ENCODE data around the gene CFAP46.
"Not testable (repeated sequence)": the region's sequence is repeated elsewhere in the genome, so short reads cannot be mapped to it uniquely, and the experiment has no call there.

Gene CFAP46

DNA sequence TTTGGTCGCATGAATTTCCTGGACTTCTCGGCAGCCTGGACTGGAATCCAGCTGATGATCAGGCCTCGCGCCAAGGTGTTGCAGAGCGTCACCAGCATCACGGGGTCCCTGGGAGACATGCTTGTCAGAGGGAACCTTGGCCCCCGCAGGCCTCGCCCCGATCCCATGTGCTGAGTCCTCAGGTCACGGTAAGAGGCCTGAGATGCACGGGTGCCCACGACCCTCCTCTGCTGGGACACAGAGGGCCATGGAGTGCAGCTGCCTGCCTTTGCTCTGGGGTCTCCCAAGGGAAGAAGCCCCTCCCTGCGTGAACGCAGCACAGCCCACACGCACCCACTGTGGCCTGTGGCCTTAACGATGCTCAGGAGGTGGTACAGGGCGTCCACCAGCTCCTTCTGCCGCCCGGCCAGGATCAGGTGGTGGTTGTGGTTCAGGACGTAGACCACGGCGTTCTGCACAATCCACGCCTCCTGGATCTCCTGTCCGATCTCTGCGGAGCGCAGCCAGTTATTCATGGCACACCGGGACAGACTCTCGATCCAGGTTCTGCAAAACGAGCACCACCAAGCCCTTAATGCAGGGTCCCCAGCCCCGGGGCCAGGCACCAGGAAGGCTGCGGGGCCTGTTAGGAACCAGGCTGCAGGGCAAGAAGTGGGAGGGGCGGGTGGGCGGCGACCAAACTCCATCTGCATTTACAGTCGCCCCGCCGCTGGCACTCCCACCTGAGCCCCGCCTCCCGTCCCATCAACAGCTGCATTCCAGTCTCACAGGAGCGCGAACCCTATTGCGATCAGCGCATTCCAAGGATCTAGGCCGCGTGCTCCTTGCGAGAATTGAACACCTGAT, 29.4 kb downstream of the CFAP46 start:
- no peak for ATAC-seq

DNA sequence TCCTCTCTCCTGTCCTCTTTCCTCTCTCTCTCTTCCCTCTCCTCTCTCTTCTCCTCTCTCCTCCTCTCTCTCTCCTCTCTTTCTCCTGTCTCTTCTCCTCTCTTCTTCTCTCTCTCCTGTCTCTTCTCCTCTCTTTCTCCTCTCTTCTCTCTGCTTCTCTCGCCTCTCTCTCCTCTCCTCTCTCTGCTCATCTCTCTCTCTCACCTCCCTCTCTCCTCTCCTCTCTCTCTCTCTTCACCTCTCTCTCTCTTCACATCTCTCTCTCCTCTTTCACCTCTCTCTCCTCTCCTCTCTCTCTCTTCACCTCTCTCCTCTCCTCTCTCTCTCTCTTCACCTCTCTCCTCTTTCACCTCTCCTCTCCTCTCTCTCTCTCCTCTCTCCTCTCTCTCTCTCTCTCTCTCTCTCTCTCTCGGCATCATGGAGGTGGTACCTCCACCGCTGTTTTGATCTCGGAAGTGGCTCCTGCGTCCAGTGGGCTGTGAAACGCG, 30.1 kb downstream of the CFAP46 start:
- no peak for ATAC-seq

DNA sequence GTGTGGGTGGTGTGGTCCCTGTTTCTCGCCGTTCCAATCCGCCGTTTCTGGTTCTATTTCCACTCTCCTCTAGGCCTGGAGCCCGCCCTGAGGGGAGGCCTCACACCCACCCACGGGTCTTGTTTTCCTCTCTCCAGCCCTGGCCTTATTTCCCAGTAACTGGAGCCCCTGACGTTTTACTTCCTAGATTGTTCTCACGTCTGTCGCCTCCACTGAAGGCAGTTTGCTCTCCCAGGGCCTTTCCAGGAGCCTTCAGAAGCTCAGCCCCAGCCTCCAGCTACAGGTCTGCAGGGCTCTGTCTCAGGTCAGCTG, 30.6 kb downstream of the CFAP46 start:
- ATAC-seq, result no peak

DNA sequence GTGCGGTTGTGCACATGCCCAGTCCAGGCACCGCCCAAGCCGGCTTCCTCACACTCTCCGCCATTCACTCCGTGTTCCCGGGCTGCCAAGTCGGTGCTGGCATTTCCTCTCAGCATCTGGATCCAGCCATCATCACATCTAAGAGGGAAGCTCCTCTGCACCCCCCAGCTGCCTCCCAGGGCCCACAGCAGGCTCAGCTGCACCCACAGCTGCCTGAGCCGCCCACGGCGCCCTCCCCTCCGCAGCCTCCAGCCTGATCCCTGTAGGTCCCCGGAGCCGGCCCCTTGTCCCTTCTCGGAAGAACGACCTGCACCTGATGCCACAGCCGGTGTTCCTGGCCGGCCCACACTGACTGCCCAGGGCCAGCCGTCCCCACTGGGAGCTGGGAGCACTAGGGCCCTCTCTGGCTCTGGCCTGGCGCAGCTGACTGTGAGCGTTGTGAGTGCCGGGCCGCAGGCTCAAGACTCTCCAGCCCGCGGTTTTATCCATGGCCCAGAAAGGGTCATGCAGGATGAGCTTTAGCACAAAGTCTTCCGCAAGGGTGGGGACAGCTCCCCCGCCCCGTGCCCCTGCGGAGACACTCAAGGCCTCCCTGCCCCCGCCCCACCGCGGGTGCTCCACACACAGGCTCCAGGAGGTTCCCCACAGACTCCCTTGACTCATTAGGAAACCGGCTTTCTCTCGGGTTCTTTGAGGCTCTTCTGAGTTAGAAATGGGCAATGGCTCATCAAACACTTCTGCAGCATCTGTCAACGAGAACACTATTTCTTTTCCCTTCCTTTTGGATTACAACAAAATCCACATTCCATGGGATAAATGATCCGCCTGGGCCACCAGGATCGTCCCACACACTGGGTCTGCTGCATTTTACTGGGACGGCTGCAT, 31.2 kb downstream of the CFAP46 start:
- no peak for ATAC-seq

DNA sequence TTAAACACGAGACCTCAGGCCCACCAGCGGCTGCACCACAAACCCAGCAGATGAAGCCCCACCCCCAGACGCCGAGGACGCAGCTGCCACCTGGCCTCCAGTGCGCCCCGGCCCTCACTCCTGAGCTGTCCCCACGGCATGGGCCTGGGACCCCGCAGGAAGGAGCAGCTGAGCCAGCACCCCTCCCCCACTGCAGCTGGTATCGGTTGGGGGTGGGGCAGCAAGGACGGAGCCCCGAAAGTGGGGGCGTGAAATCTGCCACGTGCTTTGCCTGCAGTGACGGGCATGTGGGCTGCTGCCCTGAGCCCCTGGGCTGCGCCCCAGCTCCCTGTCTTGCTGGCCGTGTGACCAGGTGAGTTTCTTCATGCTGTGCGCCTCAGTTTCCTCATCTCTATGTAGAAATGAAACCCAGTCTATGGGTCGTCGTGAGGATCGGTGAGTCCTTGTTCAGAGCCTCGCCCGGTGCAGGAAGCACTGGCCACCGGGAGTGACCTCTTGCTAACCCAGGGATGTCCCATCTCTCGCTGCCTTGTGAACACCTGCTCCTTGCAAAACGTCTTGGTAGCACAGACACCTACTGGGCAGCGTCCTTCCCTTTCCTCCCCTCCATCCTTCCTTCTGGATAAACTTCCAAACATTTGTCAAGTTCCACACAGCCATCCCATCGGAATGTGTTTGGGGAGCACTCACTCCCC, 32.0 kb downstream of the CFAP46 start:
- ATAC-seq, result no peak

DNA sequence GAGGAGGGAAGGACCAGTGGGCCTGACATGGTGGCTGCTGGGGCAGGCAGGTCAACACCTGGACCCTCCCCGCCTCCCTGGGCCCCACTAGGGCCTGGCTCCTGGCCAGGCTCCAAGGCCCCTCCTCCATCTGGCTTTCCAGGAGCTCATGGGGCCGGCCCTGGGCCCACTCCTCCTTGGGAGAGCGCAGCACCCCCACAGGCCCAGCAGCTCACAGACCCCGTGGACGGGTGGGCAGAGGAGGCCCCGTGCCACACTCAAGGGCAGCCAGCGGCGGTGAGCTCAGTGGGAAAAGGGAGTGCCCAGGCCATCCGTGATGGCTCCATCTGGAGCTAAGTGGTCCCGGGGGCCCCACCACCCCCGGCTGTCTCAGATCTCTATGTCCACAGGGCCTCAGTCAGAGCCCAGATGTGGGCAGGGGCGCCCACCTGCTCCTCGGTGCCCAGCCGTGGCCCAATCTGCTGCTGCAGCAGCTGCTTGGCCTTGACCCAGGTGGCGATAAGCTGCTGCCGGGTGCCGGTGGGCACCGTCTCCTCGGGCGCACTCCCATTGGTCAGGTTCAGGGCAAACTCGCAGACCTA, 32.8 kb downstream of the CFAP46 start:
- ATAC-seq, result no peak

DNA sequence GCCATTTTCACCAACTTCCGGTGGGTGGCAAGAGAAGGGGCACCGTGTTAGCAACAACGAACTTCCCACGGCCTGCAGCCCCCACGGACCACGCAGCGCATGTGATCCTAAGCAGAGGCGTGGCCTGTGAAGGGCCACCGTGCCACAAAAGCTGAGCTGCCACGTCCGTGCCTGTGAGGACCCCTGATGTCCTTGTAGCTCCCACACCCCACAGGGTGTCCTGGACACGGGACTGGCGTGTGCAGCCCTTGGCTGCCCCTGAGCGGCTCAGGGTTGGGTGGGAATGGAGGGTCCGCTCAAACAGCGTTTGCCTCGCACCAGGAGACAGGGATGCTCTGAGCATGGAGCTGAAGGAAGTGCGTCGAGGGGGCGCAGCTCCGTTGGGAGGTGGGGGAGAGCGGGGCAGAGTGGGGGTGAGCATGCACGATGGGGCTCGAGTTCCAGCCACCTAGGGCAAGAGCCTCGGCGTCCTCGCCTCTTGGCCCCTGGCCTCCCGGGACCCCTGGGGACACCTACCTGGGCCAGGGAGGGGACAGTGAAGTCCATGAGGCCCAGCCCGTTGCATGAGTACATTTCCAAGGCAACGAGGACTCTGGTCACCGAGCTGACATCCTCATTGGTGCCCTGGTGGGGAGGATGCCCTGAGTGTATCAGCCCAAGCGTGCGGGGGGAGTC, 33.6 kb downstream of the CFAP46 start:
- no peak for ATAC-seq

DNA sequence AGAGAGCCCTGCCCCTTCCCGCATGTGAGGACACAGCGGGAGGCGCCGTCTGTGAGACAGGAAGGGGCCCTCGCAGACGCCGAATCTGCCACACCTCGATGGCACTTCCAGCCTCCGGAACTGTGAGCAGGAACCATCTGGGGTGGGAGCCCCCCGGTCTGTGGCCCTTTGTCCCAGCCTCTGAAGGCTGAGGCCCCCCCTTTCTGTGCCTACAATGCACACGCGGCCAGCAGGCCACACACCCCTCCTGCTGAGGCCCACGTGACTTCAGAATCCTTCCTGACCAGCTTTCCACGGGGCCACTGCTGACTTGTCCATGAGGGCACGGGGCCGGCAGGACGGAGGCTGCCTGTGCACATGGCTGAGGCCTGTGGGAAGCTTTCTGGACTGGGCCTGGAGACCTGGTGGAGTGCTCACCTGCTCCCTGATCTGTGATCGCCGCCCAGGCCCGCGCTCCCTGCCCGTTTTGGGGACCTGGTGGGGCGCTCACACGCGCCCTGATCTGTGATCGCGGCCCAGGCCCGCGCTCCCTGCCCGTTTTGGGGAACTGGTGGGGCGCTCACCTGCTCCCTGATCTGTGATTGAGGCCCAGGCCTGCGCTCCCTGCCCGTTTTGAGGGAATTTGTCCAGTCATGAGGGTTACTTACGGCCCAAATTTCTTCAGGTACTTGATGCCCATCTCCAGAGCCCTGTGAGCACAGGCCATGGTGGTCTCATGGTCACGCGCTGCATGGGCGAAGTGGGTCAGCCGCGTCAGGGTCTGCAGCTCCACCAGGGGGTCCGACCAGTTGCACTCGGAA, 34.3 kb downstream of the CFAP46 start:
- no peak for ATAC-seq

DNA sequence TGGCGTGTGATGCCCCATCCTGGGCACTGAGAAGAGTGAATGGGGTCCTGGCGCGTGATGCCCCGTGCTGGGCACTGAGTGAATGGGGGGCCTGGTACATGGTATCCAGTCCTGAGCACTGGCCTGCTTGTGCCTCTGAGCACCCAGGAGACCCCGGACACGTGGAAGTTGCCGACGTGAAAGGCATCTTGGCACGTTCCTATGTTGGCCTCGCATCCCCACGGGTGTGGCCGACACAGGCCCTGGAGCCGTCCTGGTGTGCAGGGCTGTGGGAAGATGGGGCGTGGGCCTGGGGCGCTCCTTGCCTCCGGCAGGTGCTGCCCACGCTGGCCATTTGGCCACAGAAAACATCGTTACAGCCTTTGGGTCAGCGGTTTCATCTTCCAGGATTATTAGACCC, 35.5 kb downstream of the CFAP46 start:
- no peak for ATAC-seq

DNA sequence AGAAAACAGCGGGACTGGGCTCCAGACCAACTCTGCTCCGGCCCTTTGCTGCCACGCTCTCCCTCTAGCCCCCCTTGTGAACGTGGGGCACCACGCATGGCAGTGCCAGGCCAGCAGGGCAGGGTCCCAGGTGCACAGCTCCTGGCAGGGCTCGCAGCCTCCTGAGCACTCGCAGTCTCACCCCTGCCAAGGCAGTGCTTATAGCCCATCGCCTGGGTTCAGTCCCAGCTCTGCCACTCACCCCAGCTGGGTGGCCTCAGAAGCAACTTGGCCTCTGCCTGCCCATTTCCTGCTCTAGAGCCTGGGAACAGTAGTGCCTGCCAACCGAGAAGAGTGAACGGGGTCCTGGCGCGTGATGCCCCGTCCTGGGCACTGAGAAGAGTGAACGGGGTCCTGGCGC, 36.3 kb downstream of the CFAP46 start:
- no peak for ATAC-seq

DNA sequence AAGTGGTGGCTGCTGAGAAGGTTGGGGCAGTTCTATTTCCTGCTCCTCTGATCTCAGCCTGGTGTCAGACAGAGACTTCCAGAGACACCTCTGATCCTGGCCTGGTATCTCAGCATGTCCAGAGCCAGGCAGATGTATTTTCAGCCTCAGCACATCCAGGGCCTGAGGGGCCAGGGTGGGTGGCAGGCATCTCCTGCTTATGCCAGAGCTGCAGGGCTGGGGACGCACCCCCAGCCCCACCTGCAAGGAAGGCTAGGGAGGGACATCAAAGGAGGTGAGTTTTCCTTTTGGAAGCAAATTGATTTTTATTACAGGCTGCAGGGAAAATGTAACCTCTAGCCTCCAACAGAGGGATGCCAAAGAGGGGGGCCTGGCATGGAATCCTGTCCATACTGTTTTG, 36.7 kb downstream of the CFAP46 start:
- no peak for ATAC-seq

DNA sequence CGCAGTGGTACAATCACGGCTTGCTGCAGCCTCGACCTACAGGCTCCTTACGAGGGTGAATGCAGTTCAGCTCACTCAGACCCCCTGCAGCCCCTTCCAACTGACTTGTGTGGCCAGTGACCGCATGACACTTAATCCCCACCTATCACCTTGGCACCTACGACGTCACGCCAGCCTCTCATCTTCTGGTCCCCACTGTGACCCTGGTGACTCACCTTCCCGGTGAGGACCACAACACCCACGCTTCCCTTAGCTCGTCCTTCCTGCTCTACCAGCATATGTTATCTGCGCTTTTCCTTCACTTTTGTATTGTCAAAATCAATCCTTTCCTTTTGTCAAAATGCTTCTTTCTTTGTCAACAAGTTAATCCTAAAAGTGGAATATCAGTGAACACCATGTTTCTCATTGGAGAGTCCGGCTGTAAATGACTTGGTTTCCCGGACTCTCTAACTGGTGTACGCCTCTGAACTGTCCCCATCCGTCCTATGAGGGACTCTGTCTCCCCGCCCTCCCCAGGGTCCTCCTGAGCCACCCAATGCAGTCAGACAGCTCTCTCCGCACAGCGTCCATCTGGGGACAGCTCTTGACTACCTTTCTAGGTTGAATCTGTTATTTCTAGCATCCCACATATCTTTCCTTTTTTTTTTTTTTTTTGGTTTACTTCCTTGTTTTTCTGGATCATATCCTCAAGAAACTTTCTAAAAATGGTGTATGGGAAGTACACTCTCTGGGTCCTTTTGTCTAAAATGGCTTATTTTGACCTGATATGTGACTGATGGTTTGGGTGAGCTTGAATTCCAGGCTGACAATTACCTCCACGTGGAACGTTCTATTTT, 37.3 kb downstream of the CFAP46 start:
- peak; percentile 48 to 66 for ATAC-seq

DNA sequence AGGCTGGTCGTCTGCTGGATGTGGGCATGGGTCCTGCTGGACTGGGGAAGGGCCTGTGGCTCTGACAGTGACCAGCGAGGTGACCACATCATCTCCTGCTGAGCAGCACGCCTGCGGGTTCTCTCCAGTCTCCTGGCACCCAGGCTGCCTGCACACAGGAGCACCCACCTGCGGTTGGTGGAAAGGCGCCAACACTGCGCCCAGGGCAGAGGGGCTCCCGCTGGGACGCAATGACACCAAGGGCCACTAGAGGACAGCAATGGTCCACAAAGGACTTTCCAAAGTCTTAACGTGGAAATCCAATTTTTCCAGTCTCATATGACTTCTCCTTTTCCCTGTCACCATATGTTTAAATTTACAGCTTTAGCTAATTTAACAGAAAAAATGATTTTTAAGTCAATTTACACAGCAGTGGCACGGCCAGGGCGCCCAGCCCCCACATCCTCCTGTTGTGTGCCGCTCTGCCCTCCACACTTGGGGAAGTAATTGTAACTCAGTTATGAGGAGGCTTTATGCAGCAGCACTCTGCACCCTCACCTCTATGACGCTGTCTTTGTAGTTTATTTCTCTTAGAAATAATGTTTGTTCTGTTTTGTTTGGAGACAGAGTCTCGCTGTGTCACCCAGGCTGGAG, 38.1 kb downstream of the CFAP46 start:
- peak; percentile 33 to 44 for ATAC-seq

DNA sequence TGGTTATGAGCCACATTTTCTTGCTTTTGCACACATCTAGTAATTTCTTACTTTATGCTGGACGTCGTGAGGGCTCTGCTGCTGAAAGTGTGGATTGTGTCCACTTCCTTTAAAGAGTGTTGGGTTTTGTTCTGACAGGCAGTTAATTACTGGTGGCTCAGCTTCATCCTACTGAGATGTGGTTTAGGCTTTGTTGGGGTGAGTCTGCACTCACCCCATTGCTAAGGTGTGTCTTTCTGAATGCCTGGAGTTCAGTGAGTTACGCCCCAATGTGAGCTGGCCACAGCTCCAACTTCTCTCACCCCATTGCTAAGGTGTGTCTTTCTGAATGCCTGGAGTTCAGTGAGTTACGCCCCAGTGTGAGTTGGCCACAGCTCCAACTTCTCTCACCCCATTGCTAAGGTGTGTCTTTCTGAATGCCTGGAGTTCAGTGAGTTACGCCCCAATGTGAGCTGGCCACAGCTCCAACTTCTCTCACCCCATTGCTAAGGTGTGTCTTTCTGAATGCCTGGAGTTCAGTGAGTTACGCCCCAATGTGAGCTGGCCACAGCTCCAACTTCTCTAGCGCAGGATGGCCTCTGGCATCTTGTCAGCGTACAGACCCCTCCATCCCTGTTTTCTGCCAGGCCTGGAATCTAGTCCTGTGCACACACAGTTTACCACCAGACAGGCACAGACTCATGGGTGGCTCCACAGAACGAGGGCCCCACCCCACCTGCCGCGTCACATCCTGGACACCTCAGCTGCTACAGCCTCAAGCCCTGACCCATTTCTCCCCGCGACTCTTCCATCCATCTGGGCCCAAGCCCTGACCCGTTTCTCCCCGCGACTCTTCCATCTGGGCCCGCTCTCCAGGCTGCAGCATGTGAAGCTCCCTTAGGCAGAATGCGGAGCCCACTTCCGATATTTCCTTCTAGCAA, 39.5 kb downstream of the CFAP46 start:
- not testable (repeated sequence) for ATAC-seq

DNA sequence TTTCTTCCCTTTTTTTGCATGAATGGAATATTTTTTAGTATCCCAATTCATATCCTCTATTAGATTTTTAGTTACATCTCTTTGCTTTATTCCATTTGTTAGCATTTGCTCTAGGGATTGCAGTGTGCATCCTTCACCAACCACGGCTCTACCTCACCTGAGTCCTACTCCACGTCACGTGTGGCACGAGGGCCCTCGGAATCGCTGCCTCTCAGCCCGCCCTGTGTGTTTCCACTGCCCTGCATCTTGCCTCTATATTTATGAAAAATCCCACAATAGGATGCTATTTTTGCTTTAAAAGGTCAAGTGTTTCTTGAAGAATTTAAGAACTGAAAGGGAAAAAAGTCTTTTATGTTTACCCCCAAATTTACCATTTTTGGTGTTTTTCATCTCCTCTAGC, 41.0 kb downstream of the CFAP46 start:
- no peak for ATAC-seq

DNA sequence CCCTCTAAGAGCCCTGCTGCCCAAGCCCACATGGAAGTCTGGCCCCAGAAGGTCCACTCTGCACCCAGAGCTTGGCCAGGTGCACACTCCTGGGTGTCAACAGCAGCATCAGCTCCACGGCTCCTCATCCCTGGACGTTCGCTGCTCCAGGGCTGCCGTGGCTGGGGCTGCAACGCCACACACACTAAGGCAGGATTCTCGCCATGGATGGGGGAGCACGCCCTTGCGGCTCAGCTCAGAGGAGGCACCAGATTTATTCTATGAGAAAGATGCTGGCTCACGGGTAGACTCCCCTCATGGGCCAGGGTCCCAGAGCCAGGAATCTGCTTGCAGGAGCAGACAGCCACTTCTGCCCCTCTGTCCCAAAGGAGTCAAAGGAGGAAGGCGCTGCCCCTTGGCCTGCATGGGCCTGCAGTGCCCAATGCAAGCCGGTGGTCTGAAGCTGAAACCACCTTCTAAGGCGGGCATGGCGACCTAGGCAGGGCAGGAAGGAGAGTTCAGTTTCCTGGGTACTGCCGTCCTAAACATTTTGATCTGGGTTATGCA, 42.1 kb downstream of the CFAP46 start:
- ATAC-seq, result no peak

DNA sequence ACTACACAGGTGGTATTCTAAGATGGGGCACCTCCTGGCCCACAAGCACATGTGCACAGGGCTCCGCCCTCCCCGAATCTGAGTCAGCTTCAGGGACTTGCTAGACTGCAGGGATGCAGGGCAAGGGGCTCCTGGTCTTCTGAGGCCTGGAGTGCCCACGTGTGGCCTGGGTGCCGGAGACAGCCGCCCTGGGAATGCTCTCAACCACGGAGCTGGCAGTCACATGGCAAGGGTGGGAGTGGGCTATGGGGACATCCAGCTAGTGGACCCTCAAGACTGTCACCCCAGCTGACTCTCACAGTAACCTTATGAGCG, 42.7 kb downstream of the CFAP46 start:
- ATAC-seq, result no peak

DNA sequence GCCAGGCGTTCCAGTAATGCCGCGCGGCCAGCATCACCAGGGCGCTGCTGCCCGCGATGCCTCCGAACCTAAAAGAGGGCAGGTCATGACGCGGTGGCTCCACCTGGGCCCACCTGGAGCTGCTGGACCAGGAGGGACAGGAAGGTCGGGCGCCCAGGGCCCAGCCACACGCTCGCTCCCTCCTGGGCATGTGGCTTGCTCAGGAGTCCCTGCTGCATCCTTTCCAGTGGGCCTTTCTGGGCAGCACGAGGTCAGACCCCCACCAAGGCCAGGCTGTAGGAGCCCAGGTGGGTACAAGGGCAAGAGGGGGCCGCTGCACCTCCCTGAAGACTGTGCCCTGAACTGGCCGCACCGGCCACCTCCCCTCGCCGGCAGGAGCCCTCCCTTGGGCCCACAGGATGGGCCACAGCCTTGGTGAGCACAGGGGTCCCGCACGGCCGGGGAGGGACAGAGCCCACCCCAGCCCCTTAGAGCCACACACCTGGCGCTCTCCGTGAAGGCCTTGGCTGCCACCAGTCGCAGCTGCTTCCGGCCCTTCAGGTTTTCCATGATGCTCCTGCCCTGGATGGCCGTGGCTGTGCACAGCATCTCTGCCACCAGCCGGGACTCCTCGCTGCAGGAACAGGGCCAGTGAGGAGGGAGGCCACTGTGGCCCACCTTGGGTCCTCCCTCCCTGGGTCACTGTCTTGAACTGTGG, 43.2 kb downstream of the CFAP46 start:
- no peak for ATAC-seq
